GM10248 (cell line): ENCODE measurements around the gene OLFML1.
A peak's percentile ranks its signal among the peaks of the same experiment; 100 is the strongest.

Source experiments
- CTCF ChIA-PET: fragments of 300-600 bp; sonication (Branson Sonifier 250); formaldehyde crosslinking; extraction: SDS; loops from one replicate; lab custom pipeline; 2021; ENCODE audit warnings: antibody characterized with exemption; lab: Yijun Ruan, JAX
- POLR2A ChIA-PET: fragments of 350-650 bp; sonication (Branson Sonifier 250); formaldehyde crosslinking; extraction: SDS; loops from one replicate; lab custom pipeline; 2020; ENCODE audit warnings: antibody characterized with exemption; lab: Yijun Ruan, JAX
- DNase-seq: peaks from one replicate; pipeline ENCODE4 v3.0.0; 2012; ENCODE audit errors: extremely low spot score
- CTCF ChIP-seq: IDR thresholded peaks from 2 replicates; pipeline ENCODE4 v1.5.1; 2012; ENCODE audit warnings: mild to moderate bottlenecking, low read depth; ENCODE audit errors: extremely low read depth, missing control alignments, control extremely low read depth

Gene OLFML1

GRCh38 chr11:7467652-7468051 lies 17.7 kb upstream of the OLFML1 start:
- POLR2A ChIA-PET: no interaction called here
- CTCF ChIA-PET: interaction anchor here (0.8 to 3.7 kb wide), 7 partner anchors 10 to 227 kb away, joined by 3 to 10 read pairs (median 3); partner anchors contain the start of genes OLFML1 and PPFIBP2
- no peak for TF ChIP-seq CTCF
- DNase-seq: peak; percentile 27

DNA sequence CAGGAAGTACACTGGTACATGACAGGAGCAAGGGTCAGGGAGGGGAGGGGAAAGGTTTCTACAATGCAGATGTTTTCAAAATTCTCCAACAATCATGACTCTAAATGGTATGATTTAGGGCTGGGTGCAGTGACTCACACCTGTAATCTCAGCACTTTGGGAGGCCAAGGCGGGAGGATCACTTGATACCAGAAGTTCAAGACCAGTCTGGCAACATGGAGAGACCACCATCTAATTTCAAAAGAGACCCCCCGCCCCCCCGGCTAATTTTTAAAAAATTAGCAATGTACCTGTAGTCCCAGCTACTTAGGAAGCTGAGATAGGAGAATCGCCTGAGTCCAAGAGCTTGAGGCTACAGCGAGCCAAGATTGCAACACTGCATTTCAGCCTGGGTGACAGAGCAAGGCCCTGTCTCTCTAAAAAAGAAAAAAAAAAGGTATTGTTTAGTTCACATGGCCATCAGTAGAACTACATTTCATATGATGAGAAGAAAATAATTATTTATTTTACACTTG lies 15.9 kb upstream of the OLFML1 start:
- CTCF ChIA-PET: interaction anchor here (2.6 to 3.7 kb wide), 2 partner anchors 9 to 44 kb away, joined by 8 to 10 read pairs; partner anchors contain the start of gene PPFIBP2
- no peak for TF ChIP-seq CTCF
- no peak for DNase-seq
- POLR2A ChIA-PET: interaction anchor here (0.6 kb wide), 1 partner anchor 107 kb away, joined by 6 read pairs; no protein-coding TSS in a partner anchor

GRCh38 chr11:7471071-7471470 lies 14.2 kb upstream of the OLFML1 start:
- ChIA-PET CTCF (interaction anchor here (1.6 to 3.7 kb wide), 4 partner anchors 8 to 42 kb away, joined by 5 to 10 read pairs (median 8); partner anchors contain the start of gene PPFIBP2), POLR2A (interaction anchor here (0.7 kb wide), 1 partner anchor 149 kb away, joined by 6 read pairs; no protein-coding TSS in a partner anchor)
- TF ChIP-seq CTCF: no peak
- no peak for DNase-seq

- DNase-seq: peak; percentile 55
- TF ChIP-seq CTCF: no peak
- ChIA-PET POLR2A (no interaction called here), CTCF (interaction anchor here (1.2 to 2.3 kb wide), 3 partner anchors 11 to 197 kb away, joined by 3 to 8 read pairs (median 6); partner anchors contain the start of gene OLFML1)
These were observed 11.6 kb upstream of the OLFML1 start for GRCh38 chr11:7473717-7474116.

- POLR2A ChIA-PET: no interaction called here
- CTCF ChIA-PET: interaction anchor here (1.0 to 2.9 kb wide), 4 partner anchors 10 to 37 kb away, joined by 3 to 13 read pairs (median 6); no protein-coding TSS in a partner anchor
- DNase-seq: no peak
- TF ChIP-seq CTCF: no peak
These were observed 5.2 kb upstream of the OLFML1 start for GRCh38 chr11:7480113-7480512.

DNA sequence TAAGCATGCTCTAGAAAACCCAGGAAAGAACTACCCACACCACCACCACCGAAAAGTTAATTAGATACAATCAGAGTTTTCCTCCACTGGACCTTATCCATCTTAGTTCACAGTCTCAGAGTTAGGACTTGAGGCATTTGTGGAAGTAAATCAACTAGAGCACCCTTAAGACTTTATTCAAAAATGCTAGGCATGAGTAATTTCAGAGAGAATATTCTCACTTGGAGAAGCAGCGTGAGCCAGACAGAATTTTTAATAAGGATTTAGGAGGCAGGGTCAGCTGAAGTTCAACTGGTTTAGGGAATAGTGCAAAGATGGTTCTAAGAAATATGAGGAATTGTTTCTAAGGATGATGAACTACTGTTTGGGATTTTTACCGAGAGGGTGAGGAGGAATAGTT lies 1.2 kb upstream of the OLFML1 start:
- ChIA-PET POLR2A (no interaction called here), CTCF (interaction anchor here (1.1 to 2.4 kb wide), 4 partner anchors 11 to 33 kb away, joined by 3 to 8 read pairs (median 4); no protein-coding TSS in a partner anchor)
- no peak for DNase-seq
- TF ChIP-seq CTCF: no peak
